Gastrocnemius medialis (tissue), 4 donors: ENCODE data around the gene GMNN. TPM values are rescaled to one million over a fixed set of nuclear protein-coding genes. Genes with fewer than 3 reads are reported as not detected.
A peak's percentile ranks its signal among the peaks of the same experiment; 100 is the strongest.

Source experiments
- ATAC-seq, 2 donors: fragments of 150-250 bp; one replicate each; pipeline ENCODE4 v1.9.1; 2016
- DNase-seq, 2 donors: peaks; one replicate each; pipeline ENCODE4 v3.0.0-alpha.2; 2019
- H3K27ac ChIP-seq, 4 donors: fragments of 200-600 bp; sonication (generic); 1 replicate in 1 of 4; 2 replicates in 3 of 4; pipeline ENCODE4 v1.5.1; 2016 to 2018; ENCODE audit warnings: mild to moderate bottlenecking in 2 of 4, moderate library complexity in 1 of 4
- H3K27me3 ChIP-seq, 3 donors: fragments of 200-600 bp; sonication (generic) in 2 of 3; 1 replicate in 1 of 3; 2 replicates in 2 of 3; pipeline versions ENCODE4 v1.5.1 to v1.6.0; 2016 to 2019; ENCODE audit warnings: mild to moderate bottlenecking in 1 of 3, moderate library complexity in 1 of 3
- H3K36me3 ChIP-seq, 2 donors: fragments of 200-600 bp; sonication (generic) in 1 of 2; one replicate each; pipeline ENCODE4 v1.5.1; 2017 to 2018
- H3K4me1 ChIP-seq, 2 donors: fragments of 200-600 bp; sonication (generic) in 1 of 2; one replicate each; pipeline ENCODE4 v1.5.1; 2016 to 2017; ENCODE audit warnings: mild to moderate bottlenecking in 2 of 2
- H3K4me3 ChIP-seq, 4 donors: fragments of 200-600 bp; sonication (generic) in 3 of 4; 1 replicate in 1 of 4; 2 replicates in 3 of 4; pipeline ENCODE4 v1.5.1; 2016 to 2019; ENCODE audit warnings: mild to moderate bottlenecking in 2 of 4
- H3K9me3 ChIP-seq, 3 donors: fragments of 200-600 bp; sonication (generic) in 2 of 3; 1 replicate in 1 of 3; 2 replicates in 2 of 3; pipeline ENCODE4 v1.5.1; 2016 to 2019
- POLR2A ChIP-seq, 2 donors: fragments of 450-650 bp; IDR thresholded peaks; one replicate each; pipeline ENCODE4 v1.6.1; 2017; ENCODE audit warnings: antibody characterized with exemption in 2 of 2, mild to moderate bottlenecking in 2 of 2, moderate library complexity in 2 of 2
- in situ Hi-C, 4 donors: fragments of 200-750 bp; cut with MboI; loops; one replicate each; pipeline versions ENCODE4 v1.15.0 to v1.8.0; 2017; ENCODE audit warnings: low sequenced_read_pairs in 4 of 4
- intact Hi-C: fragments of 100-400 bp; cut with DNase I; formaldehyde crosslinking; loops from one replicate; pipeline ENCODE4 v1.15.1; 2023; ENCODE audit warnings: low total_unique reads
- total RNA-seq, 4 donors: library from RNA; depleted of rRNA; stranded (reverse); fragments of >200 nt; gene quantifications; one replicate each; pipeline versions ENCODE4 v1.1.0 to v1.2.3, GENCODE V29; 2016
- TF ChIP-seq, protein P1 (sequence below), 5 experiments: fragments of 450-650 bp in 3 of 5; fragments of 200-600 bp in 2 of 5; sonication (generic) in 2 of 5; IDR thresholded peaks in 4 of 5; conservative IDR thresholded peaks in 1 of 5; 1 replicate in 4 of 5; 2 replicates in 1 of 5; pipeline ENCODE4 v1.5.1; 2016 to 2019; ENCODE audit warnings: antibody characterized with exemption in 5 of 5, mild to moderate bottlenecking in 3 of 5, moderate library complexity in 3 of 5

GMNN gene
- total RNA-seq, 4 donors from 2014 or later = 2.6 to 4.4 (median 3.3) TPM

DNA sequence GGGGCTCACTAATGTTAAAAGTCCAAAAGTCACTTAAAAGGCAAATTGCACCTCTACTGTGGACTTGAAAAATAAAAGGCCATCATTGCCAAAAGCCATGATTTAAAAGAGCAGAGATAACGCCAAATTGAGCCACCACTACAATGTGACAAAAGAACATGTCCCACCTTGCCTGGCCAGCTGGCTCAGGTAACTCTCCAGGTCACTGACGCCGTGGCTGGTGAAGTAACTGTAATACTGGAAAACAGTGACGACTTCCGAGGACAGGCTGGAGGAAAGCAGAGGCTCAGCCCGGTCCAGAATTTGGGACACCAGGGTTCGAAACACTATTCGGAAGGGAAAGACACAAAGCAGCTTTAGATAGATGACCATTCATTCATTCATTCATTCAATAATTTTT, 53.2 kb downstream of the GMNN start:
- Histone ChIP-seq H3K4me3 (no peak overlapping the region), H3K4me1 (no peaks in the 10 kb centered on the region), H3K36me3 (peaks cover 5 to 64% of the 10 kb centered on the region in 2 donors), H3K27me3 (no peaks in the 10 kb centered on the region), H3K9me3 (no peaks in the 10 kb centered on the region), H3K27ac (no peak overlapping the region)
- TF ChIP-seq, protein P1, sequence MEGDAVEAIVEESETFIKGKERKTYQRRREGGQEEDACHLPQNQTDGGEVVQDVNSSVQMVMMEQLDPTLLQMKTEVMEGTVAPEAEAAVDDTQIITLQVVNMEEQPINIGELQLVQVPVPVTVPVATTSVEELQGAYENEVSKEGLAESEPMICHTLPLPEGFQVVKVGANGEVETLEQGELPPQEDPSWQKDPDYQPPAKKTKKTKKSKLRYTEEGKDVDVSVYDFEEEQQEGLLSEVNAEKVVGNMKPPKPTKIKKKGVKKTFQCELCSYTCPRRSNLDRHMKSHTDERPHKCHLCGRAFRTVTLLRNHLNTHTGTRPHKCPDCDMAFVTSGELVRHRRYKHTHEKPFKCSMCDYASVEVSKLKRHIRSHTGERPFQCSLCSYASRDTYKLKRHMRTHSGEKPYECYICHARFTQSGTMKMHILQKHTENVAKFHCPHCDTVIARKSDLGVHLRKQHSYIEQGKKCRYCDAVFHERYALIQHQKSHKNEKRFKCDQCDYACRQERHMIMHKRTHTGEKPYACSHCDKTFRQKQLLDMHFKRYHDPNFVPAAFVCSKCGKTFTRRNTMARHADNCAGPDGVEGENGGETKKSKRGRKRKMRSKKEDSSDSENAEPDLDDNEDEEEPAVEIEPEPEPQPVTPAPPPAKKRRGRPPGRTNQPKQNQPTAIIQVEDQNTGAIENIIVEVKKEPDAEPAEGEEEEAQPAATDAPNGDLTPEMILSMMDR (IDR thresholded peaks at IDR 0.05 in 4 of 5, conservative IDR thresholded peaks at IDR 0.05 in 1 of 5) = no peak
- TF ChIP-seq POLR2A (IDR thresholded peaks at IDR 0.05) = no peak
- ATAC-seq = no peak
- intact Hi-C loops (no loop called here), in situ Hi-C loops (no loop called here)
- no peak for DNase-seq

DNA sequence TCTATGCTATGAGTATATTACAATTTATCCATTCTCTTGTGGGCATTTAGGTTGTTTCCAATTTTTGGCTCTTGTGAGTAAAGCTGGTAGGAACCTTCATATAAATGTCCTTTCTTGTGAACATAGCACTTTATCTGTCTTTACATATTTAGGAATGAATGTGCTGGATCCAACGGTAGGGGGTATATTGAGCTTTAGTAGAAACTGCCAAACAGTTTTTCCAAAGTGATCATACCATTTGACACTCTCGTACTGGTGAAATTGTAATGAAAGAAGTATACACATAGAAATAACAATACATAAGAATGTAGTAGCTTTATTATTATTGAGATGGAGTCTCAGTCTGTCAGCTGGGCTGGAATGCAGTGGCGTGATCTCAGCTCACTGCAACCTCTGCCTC, 54.9 kb downstream of the GMNN start:
- Histone ChIP-seq H3K27ac (no peak overlapping the region), H3K36me3 (peaks cover 5 to 47% of the 10 kb centered on the region in 2 donors), H3K4me1 (no peaks in the 10 kb centered on the region), H3K27me3 (no peaks in the 10 kb centered on the region), H3K4me3 (no peak overlapping the region), H3K9me3 (no peaks in the 10 kb centered on the region)
- in situ Hi-C loops (no loop called here), intact Hi-C loops (no loop called here)
- TF ChIP-seq, protein P1 (IDR thresholded peaks at IDR 0.05 in 4 of 5, conservative IDR thresholded peaks at IDR 0.05 in 1 of 5) = no peak
- no peak for TF ChIP-seq POLR2A (IDR thresholded peaks at IDR 0.05)
- no peak for DNase-seq
- ATAC-seq = no peak

DNA sequence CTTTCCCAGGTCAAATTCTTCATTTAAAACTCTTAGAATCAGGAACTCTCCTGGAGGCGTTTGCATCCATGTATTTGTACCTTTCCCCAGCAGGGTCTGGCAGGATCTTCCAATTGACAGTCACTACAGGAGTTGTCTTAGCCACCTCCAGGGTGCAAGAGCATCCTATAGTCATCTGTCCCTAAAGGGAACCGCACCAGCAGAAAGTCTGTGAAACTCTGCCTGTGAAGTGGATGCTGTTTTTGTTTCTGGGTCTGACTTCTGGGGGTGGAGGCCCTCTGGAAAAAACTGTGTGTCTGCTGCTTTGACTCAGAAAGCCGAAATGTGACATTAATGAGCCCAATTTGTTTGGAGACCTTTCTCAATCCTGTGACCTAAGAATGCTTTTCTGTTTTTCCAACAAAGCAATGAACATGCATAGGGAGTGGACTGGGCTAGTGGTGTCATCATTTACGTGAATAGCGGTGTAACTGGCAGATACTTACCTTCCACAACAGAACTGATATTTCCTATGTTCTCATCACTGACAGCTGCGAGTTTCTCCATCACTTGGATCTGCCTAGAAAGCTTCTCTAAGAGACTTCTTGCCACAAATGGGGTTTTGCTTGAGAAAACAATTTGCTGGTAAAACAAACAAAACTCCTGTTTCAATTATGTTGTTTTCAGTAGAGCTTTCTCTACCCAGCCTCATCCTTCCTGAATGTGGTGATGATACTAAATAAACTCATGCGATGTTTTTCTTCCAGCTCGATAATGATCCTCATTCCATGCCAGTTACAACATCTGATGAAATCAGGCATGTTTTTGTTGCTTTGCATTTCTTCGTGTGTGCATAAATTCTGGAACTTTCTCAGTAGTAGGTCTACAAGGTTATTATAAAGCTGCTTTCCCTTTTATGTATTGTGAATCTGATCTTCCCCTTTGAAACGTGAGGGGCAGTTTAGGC, 57.3 kb downstream of the GMNN start:
- peak in 1 of 2 donors; percentile 16 for ATAC-seq
- Histone ChIP-seq H3K4me1 (no peaks in the 10 kb centered on the region), H3K27me3 (no peaks in the 10 kb centered on the region), H3K4me3 (no peak overlapping the region), H3K9me3 (no peaks in the 10 kb centered on the region), H3K36me3 (peaks cover 0 to 31% of the 10 kb centered on the region in 2 donors), H3K27ac (no peak overlapping the region)
- in situ Hi-C loops (no loop called here), intact Hi-C loops (no loop called here)
- no peak for DNase-seq
- TF ChIP-seq, protein P1 (IDR thresholded peaks at IDR 0.05 in 4 of 5, conservative IDR thresholded peaks at IDR 0.05 in 1 of 5) = no peak
- TF ChIP-seq POLR2A (IDR thresholded peaks at IDR 0.05) = no peak

DNA sequence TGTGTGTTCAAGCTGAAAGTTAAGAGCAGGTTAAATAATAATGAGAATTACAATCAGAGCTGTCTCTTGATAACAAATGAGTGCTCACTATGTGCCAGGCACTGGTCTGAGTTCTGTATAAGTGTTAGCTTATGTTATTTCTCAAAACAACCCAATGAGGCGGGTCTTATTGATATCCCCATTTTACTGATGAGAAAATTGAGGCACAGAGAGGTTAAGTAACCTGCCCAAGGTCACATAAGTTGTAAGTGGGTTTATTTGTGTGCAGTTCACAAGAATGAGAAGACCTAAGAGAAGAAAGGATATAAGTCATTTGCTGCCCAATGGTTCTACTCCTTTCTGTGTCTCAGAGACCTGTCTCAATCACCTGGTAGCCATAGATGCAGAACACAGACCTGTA, 58.1 kb downstream of the GMNN start:
- in situ Hi-C loops = no loop called here
- no peak overlapping the region for H3K27ac ChIP-seq
- DNase-seq = no peak

More for the DNA sequence above, 58.1 kb downstream of the GMNN start:
- no peak for ATAC-seq
- Histone ChIP-seq H3K27me3 (no peaks in the 10 kb centered on the region), H3K4me1 (no peaks in the 10 kb centered on the region), H3K36me3 (peaks cover 0 to 23% of the 10 kb centered on the region in 2 donors), H3K4me3 (no peak overlapping the region), H3K9me3 (no peaks in the 10 kb centered on the region)
- TF ChIP-seq, protein P1 (IDR thresholded peaks at IDR 0.05 in 4 of 5, conservative IDR thresholded peaks at IDR 0.05 in 1 of 5) = no peak
- TF ChIP-seq POLR2A (IDR thresholded peaks at IDR 0.05) = no peak
- intact Hi-C loops = no loop called here
